ENCODE data around the gene GARIN3.
"Not testable (repeated sequence)": the region's sequence is repeated elsewhere in the genome, so short reads cannot be mapped to it uniquely, and the experiment has no call there.

GARIN3 gene

DNA sequence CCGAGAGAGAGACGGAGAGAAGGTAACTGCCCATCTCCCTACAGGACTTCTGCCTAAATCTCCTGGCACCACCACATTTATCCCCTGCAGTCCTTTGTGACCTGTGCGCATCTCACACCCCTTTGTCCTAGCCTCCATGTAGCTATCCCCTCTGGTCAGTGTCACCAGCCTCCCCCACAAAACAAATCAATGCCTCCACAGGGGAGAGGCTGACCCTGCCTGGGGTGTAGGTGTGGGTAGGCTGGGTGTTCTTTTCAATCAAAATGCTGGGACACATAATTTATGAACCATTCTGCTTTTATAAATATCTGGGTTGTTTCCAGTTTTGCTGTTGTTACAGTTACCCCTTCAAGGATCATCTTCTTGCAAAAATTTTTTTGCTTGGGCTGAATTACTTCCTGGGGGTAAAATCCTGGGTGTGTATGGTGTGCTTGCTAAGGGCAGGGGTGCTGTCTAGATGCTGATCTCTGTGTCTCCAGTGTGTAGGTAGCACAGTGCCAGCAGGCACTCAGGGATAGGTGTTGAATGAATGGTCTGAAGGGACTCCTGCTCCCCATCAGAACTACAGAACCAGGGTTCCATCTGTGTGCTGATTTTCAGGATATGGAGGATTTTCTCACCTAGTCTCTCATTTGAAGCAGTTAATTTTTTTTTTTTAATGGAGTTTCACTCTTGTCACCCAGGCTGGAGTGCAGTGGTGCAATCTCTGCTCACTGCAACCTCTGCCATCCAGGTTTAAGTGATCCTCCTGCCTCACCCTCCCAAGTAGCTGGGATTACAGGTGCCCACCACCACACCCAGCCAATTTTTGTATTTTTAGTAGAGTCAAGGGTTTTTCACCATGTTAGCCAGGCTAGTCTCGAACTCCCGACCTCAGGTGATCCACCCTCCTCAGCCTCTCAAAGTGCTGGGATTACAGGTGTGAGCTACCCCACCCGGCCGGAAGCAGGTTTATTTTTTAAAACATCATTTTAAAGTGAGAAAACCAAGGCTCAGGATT, at the start of gene GARIN3:
Gene GARIN3 (minus strand): TSS at position 51 of the 1,000 bp plus-strand sequence. CDS start 96 bp downstream, outside the sequence.
- H3K27ac ChIP-seq (ENCODE audit: low read depth, low read length), result no peak within 1 kb of the TSS
- no peak within 1 kb of the TSS for H3K4me3 ChIP-seq (ENCODE audit: low read depth, low read length)
- no peaks in the 10 kb centered on the region for H3K4me1 ChIP-seq (ENCODE audit: control insufficient read depth, insufficient read depth, low read length, unreplicated experiment)
- peaks cover 52% of the 10 kb centered on the region for H3K27me3 ChIP-seq (ENCODE audit: insufficient read depth, low read length)
- no peaks in the 10 kb centered on the region for H3K36me3 ChIP-seq (ENCODE audit: insufficient read depth, low read length)
- no peaks in the 10 kb centered on the region for H3K79me2 ChIP-seq (ENCODE audit: control insufficient read depth, insufficient read depth, low read length, unreplicated experiment)
- H2AFZ ChIP-seq (ENCODE audit: low read length, unreplicated experiment), result no peak within 1 kb of the TSS

DNA sequence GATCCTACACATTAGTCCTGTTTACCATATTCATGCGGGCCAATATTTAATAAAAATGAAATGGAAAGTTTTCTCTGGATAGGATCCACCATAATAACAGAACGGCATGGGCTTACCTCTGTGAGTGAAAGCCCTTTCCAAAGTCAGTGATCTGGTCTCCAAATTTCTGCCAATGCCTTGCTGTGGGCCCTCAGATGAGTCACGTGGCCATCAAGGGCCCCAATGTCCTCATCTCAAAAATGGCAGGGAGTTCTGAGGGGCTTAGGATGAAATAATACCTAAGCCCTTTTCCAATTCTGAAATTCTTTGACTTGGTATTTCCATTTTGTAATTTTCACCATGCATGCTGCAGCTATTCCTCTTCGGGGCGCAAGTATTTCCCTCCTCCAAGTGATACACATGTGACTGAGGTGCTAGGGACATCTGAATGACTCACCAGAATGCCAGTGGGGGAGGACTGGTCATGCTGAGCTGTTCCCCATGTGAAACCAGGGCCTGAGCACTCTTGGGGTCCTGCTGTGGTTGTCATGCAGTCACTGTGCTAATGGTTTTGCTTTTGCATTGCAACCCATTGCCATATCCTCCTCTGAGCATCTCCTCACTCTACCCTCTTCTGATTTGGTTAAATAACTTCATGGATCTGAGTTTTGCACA, 49.6 kb upstream of the GARIN3 start:
- H3K79me2 ChIP-seq (ENCODE audit: control insufficient read depth, insufficient read depth, low read length, unreplicated experiment), result no peaks in the 10 kb centered on the region
- peaks cover 6% of the 10 kb centered on the region; the same call in 1 of the 2 replicates for H3K27me3 ChIP-seq (ENCODE audit: insufficient read depth, low read length)
- no peaks in the 10 kb centered on the region for H3K4me1 ChIP-seq (ENCODE audit: control insufficient read depth, insufficient read depth, low read length, unreplicated experiment)
- H2AFZ ChIP-seq (ENCODE audit: low read length, unreplicated experiment), result no peak overlapping the region
- no peak overlapping the region for H3K27ac ChIP-seq (ENCODE audit: low read depth, low read length)
- no peaks in the 10 kb centered on the region for H3K36me3 ChIP-seq (ENCODE audit: insufficient read depth, low read length)
- H3K4me3 ChIP-seq (ENCODE audit: low read depth, low read length), result no peak overlapping the region

DNA sequence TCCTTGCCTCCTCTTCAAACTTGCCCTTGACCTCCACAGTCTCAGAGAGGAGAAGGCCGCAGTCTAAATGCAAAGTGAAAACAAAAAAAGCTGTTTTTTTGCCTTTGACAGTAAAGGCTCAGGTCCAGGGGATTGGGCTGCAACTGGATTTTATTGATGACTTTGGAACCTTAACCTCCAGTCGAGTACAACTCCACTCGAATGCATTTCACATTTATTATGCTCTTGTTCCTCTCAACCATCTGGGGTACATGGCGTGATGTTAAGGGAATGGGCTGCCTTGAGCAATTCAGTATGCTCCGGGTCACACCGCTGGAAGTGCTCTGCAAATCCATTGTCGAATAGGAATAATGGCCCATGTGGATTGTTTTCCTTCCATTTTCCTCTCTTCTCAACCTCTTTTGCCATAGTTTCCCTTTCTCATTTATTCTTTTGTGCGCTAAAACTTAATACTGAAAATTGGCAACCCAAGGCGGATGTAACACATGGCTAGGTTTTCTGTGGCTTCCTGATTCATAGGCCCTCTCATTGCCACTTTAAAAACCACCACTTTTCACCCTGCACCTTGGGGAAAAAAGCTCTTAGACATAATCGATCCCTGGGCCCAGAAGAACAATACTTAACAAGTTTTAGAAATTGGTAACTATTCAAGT, 48.9 kb upstream of the GARIN3 start:
- Histone ChIP-seq H3K4me1 (ENCODE audit: control insufficient read depth, insufficient read depth, low read length, unreplicated experiment) (no peaks in the 10 kb centered on the region), H3K79me2 (ENCODE audit: control insufficient read depth, insufficient read depth, low read length, unreplicated experiment) (no peaks in the 10 kb centered on the region), H3K4me3 (ENCODE audit: low read depth, low read length) (no peak overlapping the region), H3K27me3 (ENCODE audit: insufficient read depth, low read length) (peaks cover 6% of the 10 kb centered on the region; the same call in 1 of the 2 replicates), H3K36me3 (ENCODE audit: insufficient read depth, low read length) (no peaks in the 10 kb centered on the region), H3K27ac (ENCODE audit: low read depth, low read length) (no peak overlapping the region), H2AFZ (ENCODE audit: low read length, unreplicated experiment) (no peak overlapping the region)

- Histone ChIP-seq H2AFZ (ENCODE audit: low read length, unreplicated experiment) (no peak overlapping the region), H3K79me2 (ENCODE audit: control insufficient read depth, insufficient read depth, low read length, unreplicated experiment) (no peaks in the 10 kb centered on the region), H3K27ac (ENCODE audit: low read depth, low read length) (no peak overlapping the region), H3K27me3 (ENCODE audit: insufficient read depth, low read length) (peaks cover 6% of the 10 kb centered on the region; the same call in 1 of the 2 replicates), H3K4me1 (ENCODE audit: control insufficient read depth, insufficient read depth, low read length, unreplicated experiment) (no peaks in the 10 kb centered on the region), H3K36me3 (ENCODE audit: insufficient read depth, low read length) (no peaks in the 10 kb centered on the region), H3K4me3 (ENCODE audit: low read depth, low read length) (no peak overlapping the region)
Observed at GRCh38 chr5:157214415-157214814, 48.4 kb upstream of the GARIN3 start.

GRCh38 chr5:157213527-157214243, 47.6 kb upstream of the GARIN3 start:
- Histone ChIP-seq H3K36me3 (ENCODE audit: insufficient read depth, low read length) (no peaks in the 10 kb centered on the region), H3K27me3 (ENCODE audit: insufficient read depth, low read length) (peaks cover 8% of the 10 kb centered on the region; the same call in 1 of the 2 replicates), H3K4me3 (ENCODE audit: low read depth, low read length) (no peak overlapping the region)

DNA sequence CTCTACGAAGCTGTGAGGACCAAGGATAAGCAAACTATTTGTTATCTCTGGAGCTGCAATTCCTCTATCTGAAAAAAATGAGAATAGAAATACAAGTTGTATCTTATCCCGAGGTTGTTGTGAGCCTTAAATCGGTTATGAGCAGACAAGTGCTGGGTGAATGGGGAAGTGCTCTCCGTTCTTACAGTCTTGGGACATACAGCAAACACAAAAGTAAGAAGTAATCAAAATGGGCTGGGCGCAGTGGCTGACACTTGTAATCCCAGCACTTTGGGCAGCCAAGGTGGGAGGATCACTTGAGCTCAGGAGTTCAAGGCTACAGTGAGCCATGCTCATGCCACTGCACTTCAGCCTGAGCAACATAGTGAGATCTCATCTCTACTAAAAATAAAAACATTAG, 46.2 kb upstream of the GARIN3 start:
- H3K4me3 ChIP-seq (ENCODE audit: low read depth, low read length), result no peak overlapping the region
- peaks cover 17% of the 10 kb centered on the region; the same call in 1 of the 2 replicates for H3K27me3 ChIP-seq (ENCODE audit: insufficient read depth, low read length)
- H3K4me1 ChIP-seq (ENCODE audit: control insufficient read depth, insufficient read depth, low read length, unreplicated experiment), result no peaks in the 10 kb centered on the region
- no peak overlapping the region for H3K27ac ChIP-seq (ENCODE audit: low read depth, low read length)
- no peaks in the 10 kb centered on the region for H3K36me3 ChIP-seq (ENCODE audit: insufficient read depth, low read length)
- H2AFZ ChIP-seq (ENCODE audit: low read length, unreplicated experiment), result no peak overlapping the region
- no peaks in the 10 kb centered on the region for H3K79me2 ChIP-seq (ENCODE audit: control insufficient read depth, insufficient read depth, low read length, unreplicated experiment)

More at GRCh38 chr5:157213527-157214243, 47.6 kb upstream of the GARIN3 start:
- H3K27ac ChIP-seq (ENCODE audit: low read depth, low read length), result no peak overlapping the region
- H2AFZ ChIP-seq (ENCODE audit: low read length, unreplicated experiment), result no peak overlapping the region
- H3K4me1 ChIP-seq (ENCODE audit: control insufficient read depth, insufficient read depth, low read length, unreplicated experiment), result no peaks in the 10 kb centered on the region
- no peaks in the 10 kb centered on the region for H3K79me2 ChIP-seq (ENCODE audit: control insufficient read depth, insufficient read depth, low read length, unreplicated experiment)

DNA sequence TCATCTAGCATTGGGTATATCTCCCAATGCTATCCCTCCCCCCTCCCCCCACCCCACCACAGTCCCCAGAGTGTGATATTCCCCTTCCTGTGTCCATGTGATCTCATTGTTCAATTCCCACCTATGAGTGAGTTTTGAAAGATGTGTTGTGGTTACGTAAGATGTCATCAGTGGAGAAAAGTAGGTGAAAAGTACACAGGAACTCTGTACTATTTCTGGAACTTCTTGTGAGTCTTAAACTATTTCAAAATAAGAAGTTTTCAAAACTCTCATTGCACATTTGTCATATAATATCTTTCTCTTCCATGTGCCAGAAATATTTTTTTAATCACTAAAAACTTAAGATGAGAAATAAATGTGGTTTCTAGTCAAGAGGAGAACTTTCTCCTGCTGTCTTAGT, 44.6 kb upstream of the GARIN3 start:
- H3K36me3 ChIP-seq (ENCODE audit: insufficient read depth, low read length); H3K4me3 ChIP-seq (ENCODE audit: low read depth, low read length); H2AFZ ChIP-seq (ENCODE audit: low read length, unreplicated experiment); H3K4me1 ChIP-seq (ENCODE audit: control insufficient read depth, insufficient read depth, low read length, unreplicated experiment); H3K27ac ChIP-seq (ENCODE audit: low read depth, low read length); H3K79me2 ChIP-seq (ENCODE audit: control insufficient read depth, insufficient read depth, low read length, unreplicated experiment): not testable (repeated sequence)
- peaks cover 17% of the 10 kb centered on the region; the same call in 1 of the 2 replicates for H3K27me3 ChIP-seq (ENCODE audit: insufficient read depth, low read length)

DNA sequence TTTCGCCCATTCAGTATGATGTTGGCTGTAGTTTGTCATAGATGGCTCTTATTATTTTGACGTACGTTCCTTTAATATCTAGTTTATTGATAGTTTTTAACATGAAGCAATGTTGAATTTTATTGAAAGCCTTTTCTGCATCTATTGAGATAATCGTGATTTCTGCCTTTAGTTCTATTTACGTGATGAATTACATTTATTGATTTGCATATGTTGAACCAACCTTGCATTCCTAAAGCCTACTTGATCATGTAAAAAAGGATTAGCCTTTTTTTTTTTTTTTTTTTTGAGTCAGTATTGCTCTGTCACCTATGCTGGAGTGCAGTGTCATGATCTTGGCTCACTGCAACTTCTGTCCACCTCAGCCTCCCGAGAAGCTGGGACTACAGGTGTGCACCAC, 39.6 kb upstream of the GARIN3 start:
- Histone ChIP-seq H3K27ac (ENCODE audit: low read depth, low read length) (no peak overlapping the region), H3K36me3 (ENCODE audit: insufficient read depth, low read length) (no peaks in the 10 kb centered on the region), H2AFZ (ENCODE audit: low read length, unreplicated experiment) (no peak overlapping the region), H3K4me3 (ENCODE audit: low read depth, low read length) (no peak overlapping the region), H3K79me2 (ENCODE audit: control insufficient read depth, insufficient read depth, low read length, unreplicated experiment) (no peaks in the 10 kb centered on the region), H3K4me1 (ENCODE audit: control insufficient read depth, insufficient read depth, low read length, unreplicated experiment) (no peaks in the 10 kb centered on the region), H3K27me3 (ENCODE audit: insufficient read depth, low read length) (peaks cover 16% of the 10 kb centered on the region)

GRCh38 chr5:157204765-157205164, 38.7 kb upstream of the GARIN3 start:
- Histone ChIP-seq H3K4me1 (ENCODE audit: control insufficient read depth, insufficient read depth, low read length, unreplicated experiment) (no peaks in the 10 kb centered on the region), H3K27me3 (ENCODE audit: insufficient read depth, low read length) (peaks cover 19% of the 10 kb centered on the region), H3K79me2 (ENCODE audit: control insufficient read depth, insufficient read depth, low read length, unreplicated experiment) (no peaks in the 10 kb centered on the region), H2AFZ (ENCODE audit: low read length, unreplicated experiment) (no peak overlapping the region), H3K27ac (ENCODE audit: low read depth, low read length) (no peak overlapping the region), H3K4me3 (ENCODE audit: low read depth, low read length) (no peak overlapping the region), H3K36me3 (ENCODE audit: insufficient read depth, low read length) (no peaks in the 10 kb centered on the region)

- Histone ChIP-seq H3K4me3 (ENCODE audit: low read depth, low read length) (no peak overlapping the region), H3K27me3 (ENCODE audit: insufficient read depth, low read length) (peaks cover 23% of the 10 kb centered on the region), H3K36me3 (ENCODE audit: insufficient read depth, low read length) (no peaks in the 10 kb centered on the region), H3K79me2 (ENCODE audit: control insufficient read depth, insufficient read depth, low read length, unreplicated experiment) (no peaks in the 10 kb centered on the region), H3K4me1 (ENCODE audit: control insufficient read depth, insufficient read depth, low read length, unreplicated experiment) (no peaks in the 10 kb centered on the region), H3K27ac (ENCODE audit: low read depth, low read length) (no peak overlapping the region), H2AFZ (ENCODE audit: low read length, unreplicated experiment) (no peak overlapping the region)
Observed at GRCh38 chr5:157203417-157203816, 37.4 kb upstream of the GARIN3 start.
